Neural cell (in vitro differentiated cells): ENCODE results near the gene PAFAH1B1.

Source experiments
- EP300 ChIP-seq: fragments of 450-650 bp; conservative IDR thresholded peaks from 2 replicates; pipeline ENCODE4 v1.6.1; 2014; ENCODE audit warnings: antibody characterized with exemption, mild to moderate bottlenecking, moderate library complexity; ENCODE audit not compliant: poor library complexity, severe bottlenecking
- EZH2 ChIP-seq: fragments of 200-600, 300-800 bp; shearing (Covaris generic), sonication (generic); IDR thresholded peaks from 2 replicates; pipeline ENCODE4 v1.6.1; 2014; ENCODE audit warnings: antibody characterized with exemption, low read length, borderline replicate concordance, mild to moderate bottlenecking; ENCODE audit not compliant: insufficient read depth, poor library complexity, severe bottlenecking
- MXI1 ChIP-seq: fragments of 450-650 bp; conservative IDR thresholded peaks from 2 replicates; pipeline ENCODE4 v1.6.1; 2014; ENCODE audit warnings: antibody characterized with exemption, mild to moderate bottlenecking; ENCODE audit not compliant: poor library complexity, severe bottlenecking
- POLR2AphosphoS5 ChIP-seq: IDR thresholded peaks from 2 replicates; pipeline ENCODE4 v1.6.1; 2012
- SMC3 ChIP-seq: fragments of 450-650 bp; conservative IDR thresholded peaks from 2 replicates; pipeline ENCODE4 v1.6.1; 2014; ENCODE audit warnings: antibody characterized with exemption, mild to moderate bottlenecking, moderate library complexity; ENCODE audit not compliant: poor library complexity
- TF ChIP-seq, protein P1 (sequence below): fragments of 450-650 bp; IDR thresholded peaks from 2 replicates; pipeline ENCODE4 v1.5.1; 2014; ENCODE audit warnings: antibody characterized with exemption, mild to moderate bottlenecking, moderate library complexity; ENCODE audit not compliant: poor library complexity, severe bottlenecking
- TF ChIP-seq, protein P2 (sequence below): IDR thresholded peaks from 2 replicates; pipeline ENCODE4 v1.6.1; 2012; ENCODE audit warnings: borderline replicate concordance

- TF ChIP-seq, protein P1, sequence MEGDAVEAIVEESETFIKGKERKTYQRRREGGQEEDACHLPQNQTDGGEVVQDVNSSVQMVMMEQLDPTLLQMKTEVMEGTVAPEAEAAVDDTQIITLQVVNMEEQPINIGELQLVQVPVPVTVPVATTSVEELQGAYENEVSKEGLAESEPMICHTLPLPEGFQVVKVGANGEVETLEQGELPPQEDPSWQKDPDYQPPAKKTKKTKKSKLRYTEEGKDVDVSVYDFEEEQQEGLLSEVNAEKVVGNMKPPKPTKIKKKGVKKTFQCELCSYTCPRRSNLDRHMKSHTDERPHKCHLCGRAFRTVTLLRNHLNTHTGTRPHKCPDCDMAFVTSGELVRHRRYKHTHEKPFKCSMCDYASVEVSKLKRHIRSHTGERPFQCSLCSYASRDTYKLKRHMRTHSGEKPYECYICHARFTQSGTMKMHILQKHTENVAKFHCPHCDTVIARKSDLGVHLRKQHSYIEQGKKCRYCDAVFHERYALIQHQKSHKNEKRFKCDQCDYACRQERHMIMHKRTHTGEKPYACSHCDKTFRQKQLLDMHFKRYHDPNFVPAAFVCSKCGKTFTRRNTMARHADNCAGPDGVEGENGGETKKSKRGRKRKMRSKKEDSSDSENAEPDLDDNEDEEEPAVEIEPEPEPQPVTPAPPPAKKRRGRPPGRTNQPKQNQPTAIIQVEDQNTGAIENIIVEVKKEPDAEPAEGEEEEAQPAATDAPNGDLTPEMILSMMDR: no peak
- TF ChIP-seq, protein P2, sequence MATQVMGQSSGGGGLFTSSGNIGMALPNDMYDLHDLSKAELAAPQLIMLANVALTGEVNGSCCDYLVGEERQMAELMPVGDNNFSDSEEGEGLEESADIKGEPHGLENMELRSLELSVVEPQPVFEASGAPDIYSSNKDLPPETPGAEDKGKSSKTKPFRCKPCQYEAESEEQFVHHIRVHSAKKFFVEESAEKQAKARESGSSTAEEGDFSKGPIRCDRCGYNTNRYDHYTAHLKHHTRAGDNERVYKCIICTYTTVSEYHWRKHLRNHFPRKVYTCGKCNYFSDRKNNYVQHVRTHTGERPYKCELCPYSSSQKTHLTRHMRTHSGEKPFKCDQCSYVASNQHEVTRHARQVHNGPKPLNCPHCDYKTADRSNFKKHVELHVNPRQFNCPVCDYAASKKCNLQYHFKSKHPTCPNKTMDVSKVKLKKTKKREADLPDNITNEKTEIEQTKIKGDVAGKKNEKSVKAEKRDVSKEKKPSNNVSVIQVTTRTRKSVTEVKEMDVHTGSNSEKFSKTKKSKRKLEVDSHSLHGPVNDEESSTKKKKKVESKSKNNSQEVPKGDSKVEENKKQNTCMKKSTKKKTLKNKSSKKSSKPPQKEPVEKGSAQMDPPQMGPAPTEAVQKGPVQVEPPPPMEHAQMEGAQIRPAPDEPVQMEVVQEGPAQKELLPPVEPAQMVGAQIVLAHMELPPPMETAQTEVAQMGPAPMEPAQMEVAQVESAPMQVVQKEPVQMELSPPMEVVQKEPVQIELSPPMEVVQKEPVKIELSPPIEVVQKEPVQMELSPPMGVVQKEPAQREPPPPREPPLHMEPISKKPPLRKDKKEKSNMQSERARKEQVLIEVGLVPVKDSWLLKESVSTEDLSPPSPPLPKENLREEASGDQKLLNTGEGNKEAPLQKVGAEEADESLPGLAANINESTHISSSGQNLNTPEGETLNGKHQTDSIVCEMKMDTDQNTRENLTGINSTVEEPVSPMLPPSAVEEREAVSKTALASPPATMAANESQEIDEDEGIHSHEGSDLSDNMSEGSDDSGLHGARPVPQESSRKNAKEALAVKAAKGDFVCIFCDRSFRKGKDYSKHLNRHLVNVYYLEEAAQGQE: no peak
- no peak for TF ChIP-seq EZH2
- no peak for TF ChIP-seq EP300
- TF ChIP-seq SMC3: no peak
- TF ChIP-seq POLR2AphosphoS5: no peak
- no peak for TF ChIP-seq MXI1
These were observed 115.8 kb downstream of the PAFAH1B1 start for GRCh38 chr17:2709183-2709661.
